Amygdala (tissue), 56 donors: ENCODE results near the gene MDH1B.
"Not testable (repeated sequence)": the region's sequence is repeated elsewhere in the genome, so short reads cannot be mapped to it uniquely, and the experiment has no call there.

Source experiments
- DNase-seq, 56 donors: peaks; one replicate each; lab custom pipeline; 2025; lab: John Stamatoyannopoulos, UW

The MDH1B gene

GRCh38 chr2:206774871-206775270, 9.7 kb upstream of the MDH1B start:
- no peak for DNase-seq

GRCh38 chr2:206766057-206766930, 1.2 kb upstream of the MDH1B start:
- DNase-seq, result no peak

- peak in 1 of 56 donors; percentile 28 for DNase-seq
Measured at GRCh38 chr2:206764673-206765241, 371 bp downstream of the MDH1B start.

GRCh38 chr2:206756816-206757215, 8.3 kb downstream of the MDH1B start:
- no peak for DNase-seq

- DNase-seq, result no peak
Measured at GRCh38 chr2:206740800-206741199, 24.3 kb downstream of the MDH1B start.

GRCh38 chr2:206739271-206739670, 25.9 kb downstream of the MDH1B start:
- DNase-seq, result no peak

- DNase-seq, result no peak
Measured at GRCh38 chr2:206736935-206737334, 28.2 kb downstream of the MDH1B start.

GRCh38 chr2:206733341-206733740, 31.8 kb downstream of the MDH1B start:
- DNase-seq, result no peak

- peak in 20 of 56 donors; percentile 1 to 57 (median 10) for DNase-seq
Measured at GRCh38 chr2:206728277-206729199, 36.6 kb downstream of the MDH1B start.

- DNase-seq, result no peak
Measured at GRCh38 chr2:206727287-206727686, 37.8 kb downstream of the MDH1B start.

GRCh38 chr2:206723288-206723687, 41.8 kb downstream of the MDH1B start:
- no peak for DNase-seq

GRCh38 chr2:206721256-206721920, 43.7 kb downstream of the MDH1B start:
- no peak for DNase-seq

GRCh38 chr2:206718296-206718695, 46.8 kb downstream of the MDH1B start, which contains the start of gene DYTN:
DYTN (minus strand) TSS chr2:206718396; CDS start chr2:206718279, 117 bp downstream.
- DNase-seq, result no peak

GRCh38 chr2:206716623-206717022, 48.5 kb downstream of the MDH1B start:
- no peak for DNase-seq

GRCh38 chr2:206715183-206715582, 49.9 kb downstream of the MDH1B start:
- not testable (repeated sequence) for DNase-seq

GRCh38 chr2:206713746-206714145, 51.4 kb downstream of the MDH1B start:
- DNase-seq, result no peak

GRCh38 chr2:206708286-206708685, 56.8 kb downstream of the MDH1B start:
- no peak for DNase-seq

GRCh38 chr2:206707164-206707701, 57.9 kb downstream of the MDH1B start:
- no peak for DNase-seq

- DNase-seq, result no peak
Measured at GRCh38 chr2:206701952-206702605, 63.0 kb downstream of the MDH1B start.
